ENCODE results near the gene COASY.
"Not testable (repeated sequence)": the region's sequence is repeated elsewhere in the genome, so short reads cannot be mapped to it uniquely, and the experiment has no call there.

Gene COASY

GRCh38 chr17:42574463-42574862 is 12.5 kb downstream of the COASY start:
- DNase-seq (ENCODE audit: low read depth in 2 of 2): no peak

DNA sequence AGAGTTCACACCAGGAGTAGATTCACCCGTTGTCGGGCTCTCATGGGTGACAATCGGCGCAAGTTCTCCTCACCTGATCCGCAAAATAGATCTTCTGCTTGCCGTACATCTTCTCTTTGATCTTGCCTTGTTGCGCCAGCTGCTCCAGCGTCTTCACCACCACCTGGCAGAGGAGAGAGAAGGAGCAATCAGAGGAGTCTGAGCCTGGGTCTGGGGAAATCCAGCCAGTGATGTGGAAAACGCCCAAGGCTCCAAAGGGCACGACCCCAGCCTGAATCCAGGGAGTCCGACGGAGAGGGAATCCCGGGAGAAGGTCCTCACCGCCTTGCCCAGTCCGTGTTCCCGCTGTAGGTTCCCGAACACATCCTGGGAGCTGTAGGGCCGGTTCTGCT is 15.2 kb downstream of the COASY start:
- no peak for DNase-seq (ENCODE audit: low read depth in 2 of 2)

DNA sequence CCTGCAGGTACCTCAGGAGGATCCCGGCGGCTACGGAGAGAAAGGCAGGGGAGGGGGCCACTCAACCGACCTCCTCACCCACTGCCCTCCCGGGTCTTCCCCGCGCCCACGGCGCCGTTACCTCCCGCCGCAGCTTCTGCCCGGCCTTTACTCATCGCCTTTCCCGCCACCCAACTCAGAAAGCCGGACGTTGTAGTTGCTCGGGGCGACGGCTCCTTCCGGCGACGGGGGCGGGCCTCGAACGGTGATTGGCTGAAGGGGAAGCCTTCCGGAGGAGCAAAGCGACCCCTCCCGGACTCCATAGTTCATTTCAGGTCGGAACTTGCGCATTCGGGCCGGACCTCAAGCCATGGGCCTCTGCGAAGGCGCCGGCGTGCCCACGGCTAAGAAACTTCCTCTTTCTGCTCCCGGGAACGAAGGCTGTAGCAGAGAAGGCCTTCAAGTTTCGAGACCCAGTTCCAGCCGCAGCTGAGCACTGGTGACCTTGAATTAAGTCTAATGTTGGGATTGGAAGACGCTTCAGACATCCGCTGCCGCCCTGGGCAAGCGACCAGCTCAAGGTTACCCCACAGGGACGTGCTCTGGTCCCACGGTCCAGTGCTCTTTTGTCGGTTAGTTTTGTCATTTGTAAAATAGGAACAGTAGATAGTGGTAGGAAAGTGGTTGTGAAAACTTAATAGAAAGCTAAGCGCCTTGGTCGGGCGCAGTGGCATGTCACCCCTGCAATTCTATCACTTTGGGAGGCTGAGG is 15.8 kb downstream of the COASY start, which contains the start of gene PSMC3IP:
Gene PSMC3IP, minus strand, starts transcription at position 198 of the 750 bp plus-strand sequence. Its CDS starts 43 bp downstream, at position 155.
- DNase-seq (ENCODE audit: low read depth in 2 of 2): peak; percentile 85 to 86

GRCh38 chr17:42578282-42578869 is 16.4 kb downstream of the COASY start:
- peak in 1 of 2 donors; percentile 49 for DNase-seq (ENCODE audit: low read depth in 2 of 2)

GRCh38 chr17:42579794-42580551 is 18.0 kb downstream of the COASY start:
- no peak for DNase-seq (ENCODE audit: low read depth in 2 of 2)

GRCh38 chr17:42581744-42582270 is 19.9 kb downstream of the COASY start:
- no peak for DNase-seq (ENCODE audit: low read depth in 2 of 2)

DNA sequence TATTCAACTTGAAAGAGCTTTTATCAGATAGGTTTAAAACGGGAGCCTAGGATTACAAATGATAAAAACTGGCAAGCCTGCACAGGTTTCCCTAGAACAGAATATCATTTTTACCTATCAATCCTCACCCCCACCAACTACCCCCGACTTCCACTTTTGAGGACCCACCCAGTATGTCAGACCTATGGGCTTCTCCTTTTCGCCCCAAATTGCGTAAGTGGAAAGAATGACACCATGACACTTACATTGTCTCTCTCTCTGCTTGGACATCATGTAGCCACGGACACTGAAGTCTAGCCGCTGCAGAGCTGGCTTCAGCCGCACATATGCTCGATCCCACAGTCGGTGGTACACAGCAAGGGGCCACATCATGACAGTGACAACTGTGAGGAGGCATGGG is 22.9 kb downstream of the COASY start:
- no peak for DNase-seq (ENCODE audit: low read depth in 2 of 2)

DNA sequence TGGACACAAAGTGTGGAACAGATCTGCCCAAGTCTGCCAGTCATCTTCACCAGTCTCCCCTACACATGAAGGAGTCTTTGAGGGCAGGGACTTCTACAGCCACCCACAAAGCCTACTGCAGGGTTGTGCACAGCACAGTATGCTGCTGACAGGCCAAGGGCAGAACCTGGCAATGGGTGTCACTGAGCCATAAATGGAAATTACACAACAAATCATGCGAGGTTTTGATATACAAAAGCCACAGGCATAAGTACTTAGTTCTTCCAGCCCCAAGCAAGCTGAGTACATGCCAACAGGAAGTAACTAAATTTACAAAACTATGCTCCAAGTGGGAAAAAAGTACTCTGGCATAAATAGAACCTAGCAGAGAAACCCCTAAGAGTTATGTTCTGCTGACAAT is 23.4 kb downstream of the COASY start:
- DNase-seq (ENCODE audit: low read depth in 2 of 2): no peak

- no peak for DNase-seq (ENCODE audit: low read depth in 2 of 2)
Measured at GRCh38 chr17:42586514-42587230, 24.7 kb downstream of the COASY start.

DNA sequence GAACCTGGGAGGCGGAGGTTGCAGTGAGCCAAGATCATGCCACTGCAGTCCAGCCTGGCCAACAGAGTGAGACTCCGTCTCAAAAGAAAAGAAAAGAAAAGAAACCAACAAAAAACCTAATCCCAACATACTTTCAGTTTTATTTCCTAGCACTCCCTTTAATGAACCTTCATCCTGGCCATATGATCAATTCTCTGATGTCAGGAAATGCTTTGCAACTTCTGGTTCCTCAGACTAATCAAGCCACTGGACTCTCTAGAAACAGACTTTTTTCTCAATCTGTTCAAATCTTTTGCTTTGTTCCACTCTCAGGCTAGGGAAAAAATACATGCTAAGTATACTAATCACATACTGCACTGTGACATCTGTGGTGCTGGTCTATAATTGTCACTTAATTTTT is 28.9 kb downstream of the COASY start:
- no peak for DNase-seq (ENCODE audit: low read depth in 2 of 2)

DNA sequence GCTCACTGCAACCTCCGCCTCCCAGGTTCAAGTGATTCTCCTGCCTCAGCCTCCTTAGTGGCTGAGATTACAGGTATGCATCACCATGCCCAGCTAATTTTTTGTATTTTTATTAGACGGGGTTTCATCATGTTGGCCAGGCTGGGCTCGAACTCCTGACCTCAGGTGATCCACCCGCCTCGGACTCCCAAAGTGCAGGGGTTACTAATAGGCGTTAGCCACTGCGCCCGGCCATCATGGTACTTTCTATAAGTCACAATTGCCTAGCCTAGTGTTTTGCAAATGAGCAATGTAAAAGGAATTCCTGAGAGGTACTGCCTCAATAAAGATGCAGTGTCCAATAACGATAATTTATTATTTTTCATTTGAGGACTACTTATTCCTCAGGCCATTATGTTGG is 29.5 kb downstream of the COASY start:
- no peak for DNase-seq (ENCODE audit: low read depth in 2 of 2)

DNA sequence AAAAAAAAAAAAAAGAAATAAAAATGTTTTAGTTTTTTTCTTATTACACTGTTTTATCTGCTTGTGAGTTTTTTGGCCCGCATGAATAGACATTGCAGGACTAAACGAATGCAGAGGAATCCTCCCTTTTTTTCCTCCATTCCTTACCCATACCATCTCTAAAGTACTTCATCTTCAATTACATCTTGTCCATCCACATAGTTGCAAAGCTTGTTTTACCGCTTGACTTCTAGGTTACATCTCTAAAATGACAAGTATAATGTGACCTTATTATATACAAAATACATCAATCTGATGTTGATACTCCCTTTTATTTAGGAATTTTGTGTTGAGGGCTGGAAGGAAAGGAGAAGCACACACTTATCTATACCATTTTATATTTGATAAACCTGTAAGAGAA is 34.4 kb downstream of the COASY start:
- DNase-seq (ENCODE audit: low read depth in 2 of 2): no peak

DNA sequence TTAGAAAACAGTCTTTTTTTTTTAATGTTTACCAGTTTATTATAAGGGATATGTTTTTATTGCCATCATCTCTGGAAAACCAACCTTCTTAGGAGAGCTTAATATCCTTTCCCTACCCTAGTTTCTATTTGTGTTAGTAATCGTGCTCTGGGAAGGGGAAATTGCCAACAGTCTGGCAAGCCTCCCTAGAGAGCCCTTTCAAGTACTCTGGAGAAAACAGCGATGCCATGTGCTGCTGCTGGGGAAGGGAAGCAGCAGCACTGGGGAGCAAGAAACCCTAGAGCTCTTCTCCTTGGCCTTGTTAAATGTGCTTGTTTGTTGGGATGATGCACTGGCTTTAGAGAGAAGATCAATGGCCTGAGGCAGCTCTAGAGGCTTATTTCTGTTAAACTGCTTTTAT is 37.0 kb downstream of the COASY start:
- no peak for DNase-seq (ENCODE audit: low read depth in 2 of 2)

- no peak for DNase-seq (ENCODE audit: low read depth in 2 of 2)
Measured at GRCh38 chr17:42603318-42603717, 41.4 kb downstream of the COASY start.

DNA sequence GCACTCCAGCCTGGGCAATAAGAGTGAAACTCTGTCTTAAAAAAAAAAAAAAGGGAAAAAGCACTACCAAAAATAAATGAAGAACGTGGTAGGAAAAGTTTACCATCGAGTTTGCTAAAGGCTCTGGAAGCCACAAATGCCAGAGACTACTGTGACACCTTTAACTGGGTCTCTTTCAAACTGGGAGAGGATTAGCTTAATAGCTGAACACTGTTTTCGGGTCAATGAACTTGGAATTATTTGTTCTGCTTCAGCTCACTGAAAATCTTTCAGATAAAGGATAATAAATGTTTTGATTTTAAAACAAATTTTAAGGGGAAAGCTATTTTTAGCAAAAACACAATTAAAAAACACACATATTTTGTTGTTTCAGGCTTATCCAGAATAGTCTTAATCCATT is 45.8 kb downstream of the COASY start:
- DNase-seq (ENCODE audit: low read depth in 2 of 2): no peak

DNA sequence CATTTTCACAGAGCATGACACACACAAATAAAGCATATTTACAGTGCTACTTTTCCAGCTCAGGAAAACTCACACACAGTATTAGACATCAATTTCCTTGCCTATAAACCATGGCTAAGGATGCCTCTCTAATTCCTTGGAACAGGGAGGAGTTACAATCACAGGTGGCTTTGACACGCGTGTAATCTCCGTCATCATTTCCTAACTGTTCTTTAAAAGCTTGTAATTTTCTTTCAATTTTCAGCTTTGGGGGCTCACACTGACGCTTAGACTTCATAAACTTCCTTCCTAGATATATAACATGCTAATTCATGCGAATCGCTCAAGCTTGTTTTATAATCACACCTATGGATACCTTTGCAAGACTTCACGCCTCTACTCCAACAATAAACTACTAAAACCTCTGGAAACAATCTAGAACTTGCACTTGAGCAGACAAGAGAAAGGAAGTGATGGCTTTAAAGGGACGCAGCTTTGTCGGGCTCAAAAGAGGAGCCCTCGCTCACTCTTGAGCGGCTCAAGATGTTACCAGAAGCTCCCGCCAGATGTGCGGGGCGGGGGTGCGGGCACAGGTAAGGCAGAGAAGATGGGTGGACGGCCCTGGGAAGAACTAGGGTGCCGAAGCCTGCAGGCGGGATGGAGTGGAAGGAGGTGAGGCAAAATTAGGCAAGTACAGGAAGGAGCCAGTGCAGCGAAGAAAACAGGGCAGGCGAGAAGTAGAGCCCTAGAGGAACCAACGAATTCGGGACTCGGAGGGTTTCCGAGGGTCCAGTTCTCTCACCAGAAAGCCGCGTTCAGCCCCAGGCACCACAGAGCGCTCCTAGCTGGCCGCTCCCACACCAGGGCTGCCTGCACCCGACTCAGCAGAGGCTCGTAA is 46.6 kb downstream of the COASY start:
- peak in 1 of 2 donors; percentile 6 for DNase-seq (ENCODE audit: low read depth in 2 of 2)

DNA sequence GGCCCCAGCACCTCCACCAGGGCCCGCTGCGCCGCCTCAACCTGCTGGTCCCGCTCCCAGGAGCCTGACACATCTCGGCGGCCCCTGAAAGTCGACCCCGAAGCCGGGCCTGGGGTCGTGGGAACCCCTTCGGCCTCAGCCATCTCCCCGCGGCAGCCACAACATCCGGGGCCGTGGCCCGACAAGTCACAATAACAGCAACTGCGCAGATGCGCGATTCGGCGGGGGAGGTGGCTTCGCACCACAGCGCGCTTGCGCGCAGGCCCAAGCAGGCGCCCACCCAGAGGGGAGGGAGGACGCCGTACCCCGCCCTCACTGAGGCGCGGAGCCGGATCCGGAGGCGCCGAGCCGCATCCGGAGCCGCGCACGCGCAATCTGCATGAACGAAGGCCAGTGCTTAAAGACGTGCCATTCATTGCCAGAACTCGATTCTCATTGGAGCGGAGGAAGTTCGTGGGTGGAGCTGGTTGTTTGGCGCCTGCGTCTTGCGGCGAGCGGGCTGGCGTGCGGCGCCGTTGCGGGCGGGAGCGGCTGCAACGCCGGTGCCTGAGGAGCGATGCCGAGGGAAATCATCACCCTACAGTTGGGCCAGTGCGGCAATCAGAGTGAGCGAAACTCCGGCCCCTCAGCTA is 47.4 kb downstream of the COASY start, which contains the start of the genes RETREG3 and TUBG1:
Gene RETREG3, minus strand, starts transcription at position 193 of the 632 bp plus-strand sequence. Its CDS starts 50 bp downstream, at position 143.
Gene TUBG1, plus strand, starts transcription at position 502 of the 632 bp plus-strand sequence. Its CDS starts 55 bp downstream, at position 557.
- peak; percentile 97 to 99 for DNase-seq (ENCODE audit: low read depth in 2 of 2)

GRCh38 chr17:42609814-42610801 is 48.2 kb downstream of the COASY start:
- not testable (repeated sequence) for DNase-seq (ENCODE audit: low read depth in 2 of 2)

- DNase-seq (ENCODE audit: low read depth in 2 of 2): no peak
Measured at GRCh38 chr17:42612013-42612412, 50.1 kb downstream of the COASY start.
